COLO829 (cell line): ENCODE results near the gene CD69.

Experiments
- DNase-seq: peaks from one replicate; pipeline ENCODE4 v3.0.0; 2012; ENCODE audit warnings: low spot score

CD69 gene

DNA sequence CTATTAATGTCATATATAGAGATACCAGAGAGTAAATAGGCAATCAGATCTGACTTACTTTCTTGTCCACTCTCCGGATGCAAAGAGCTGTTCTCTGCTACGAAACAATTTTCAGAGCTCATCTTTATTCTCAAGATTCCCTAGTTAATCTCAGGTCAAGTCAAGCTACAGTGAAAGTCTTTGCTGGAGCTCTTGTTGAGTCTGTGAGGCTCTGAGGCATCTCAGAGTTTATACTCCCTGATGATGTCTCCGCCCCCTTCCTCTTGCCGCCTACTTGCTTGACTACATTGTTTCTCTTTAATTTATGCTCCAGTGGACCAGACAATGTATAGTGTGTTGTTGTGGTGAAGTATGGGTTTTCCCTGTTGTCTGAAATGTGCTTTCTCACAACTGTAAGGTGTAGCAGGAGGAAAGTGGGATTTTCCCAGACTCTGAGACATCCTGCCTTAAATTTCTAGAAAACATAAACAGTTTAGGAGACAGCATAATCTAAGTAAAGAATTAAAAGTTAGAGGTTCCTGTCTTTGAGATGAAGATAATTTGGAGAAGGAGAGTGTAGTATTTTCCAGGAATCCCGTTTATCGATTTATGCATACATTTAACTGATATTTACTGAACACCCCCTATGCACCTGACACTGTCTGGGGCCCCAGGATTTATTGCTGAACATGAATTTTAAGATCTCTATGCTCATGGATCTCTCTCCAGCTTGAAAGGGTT, at the start of gene CD69:
Gene CD69 (minus strand): TSS at position 203 of the 720 bp plus-strand sequence. CDS start 81 bp downstream, at position 122.
- DNase-seq: no peak

GRCh38 chr12:9809866-9810265, 49.2 kb upstream of the CD69 start:
- DNase-seq: no peak

DNA sequence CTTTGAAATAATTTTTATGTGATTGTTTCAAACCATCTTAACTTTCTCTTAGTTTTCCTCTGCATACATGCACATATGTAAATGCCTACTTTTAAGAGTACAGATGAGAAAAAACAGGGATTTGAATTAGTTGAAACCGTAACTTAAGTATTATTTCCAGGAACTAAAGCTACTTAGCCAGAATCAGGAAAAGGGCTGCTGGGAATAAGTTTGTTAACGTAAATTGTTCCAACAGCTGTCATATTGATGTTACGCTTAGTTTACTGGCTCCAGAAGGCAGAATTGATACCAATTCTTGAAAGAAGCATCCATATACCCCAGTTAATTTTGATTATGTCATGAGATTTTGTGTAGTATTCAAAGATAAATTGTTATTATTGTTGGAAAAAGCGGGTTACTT, 48.6 kb upstream of the CD69 start:
- DNase-seq: no peak

DNA sequence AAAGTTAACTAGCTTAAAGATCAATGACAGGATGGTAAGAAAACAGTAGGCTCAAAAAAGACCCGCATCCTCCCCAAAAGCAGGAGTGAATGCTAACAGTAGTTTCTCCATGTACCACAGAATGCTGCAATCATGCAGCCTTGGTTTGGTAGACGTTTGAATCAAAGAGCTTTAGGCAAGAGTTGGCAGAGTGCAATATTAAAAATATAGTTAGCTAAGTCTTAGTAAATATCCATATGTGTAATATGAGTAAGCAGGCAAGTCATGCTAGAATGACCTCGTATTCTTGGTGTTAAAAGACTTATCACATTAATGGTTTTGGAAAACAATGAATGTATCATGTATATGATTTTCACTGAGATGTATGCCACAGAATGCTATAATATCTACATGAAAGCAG, 47.8 kb upstream of the CD69 start:
- DNase-seq: no peak

DNA sequence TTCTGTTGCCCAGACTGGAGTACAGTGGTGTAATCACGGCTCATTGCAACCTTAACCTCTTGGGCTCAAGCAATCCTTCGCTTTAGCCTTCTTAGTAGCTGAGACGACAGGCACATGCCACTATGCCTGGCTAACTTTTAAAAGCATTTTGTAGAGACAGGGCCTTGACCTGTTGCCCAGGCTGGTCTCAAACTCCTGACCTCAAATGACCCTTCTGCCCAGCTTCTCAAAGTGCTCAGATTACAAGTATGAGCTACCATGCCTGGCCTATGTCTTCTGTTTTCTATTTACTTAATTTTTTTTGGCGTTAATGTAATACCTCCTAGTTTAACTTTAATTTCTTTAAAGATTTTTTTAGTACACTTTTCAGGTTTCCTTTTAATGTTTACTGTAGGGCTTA, 46.0 kb upstream of the CD69 start:
- no peak for DNase-seq

- DNase-seq: no peak
These were observed 45.2 kb upstream of the CD69 start for GRCh38 chr12:9805883-9806282.

GRCh38 chr12:9799961-9800360, 39.3 kb upstream of the CD69 start:
- no peak for DNase-seq

DNA sequence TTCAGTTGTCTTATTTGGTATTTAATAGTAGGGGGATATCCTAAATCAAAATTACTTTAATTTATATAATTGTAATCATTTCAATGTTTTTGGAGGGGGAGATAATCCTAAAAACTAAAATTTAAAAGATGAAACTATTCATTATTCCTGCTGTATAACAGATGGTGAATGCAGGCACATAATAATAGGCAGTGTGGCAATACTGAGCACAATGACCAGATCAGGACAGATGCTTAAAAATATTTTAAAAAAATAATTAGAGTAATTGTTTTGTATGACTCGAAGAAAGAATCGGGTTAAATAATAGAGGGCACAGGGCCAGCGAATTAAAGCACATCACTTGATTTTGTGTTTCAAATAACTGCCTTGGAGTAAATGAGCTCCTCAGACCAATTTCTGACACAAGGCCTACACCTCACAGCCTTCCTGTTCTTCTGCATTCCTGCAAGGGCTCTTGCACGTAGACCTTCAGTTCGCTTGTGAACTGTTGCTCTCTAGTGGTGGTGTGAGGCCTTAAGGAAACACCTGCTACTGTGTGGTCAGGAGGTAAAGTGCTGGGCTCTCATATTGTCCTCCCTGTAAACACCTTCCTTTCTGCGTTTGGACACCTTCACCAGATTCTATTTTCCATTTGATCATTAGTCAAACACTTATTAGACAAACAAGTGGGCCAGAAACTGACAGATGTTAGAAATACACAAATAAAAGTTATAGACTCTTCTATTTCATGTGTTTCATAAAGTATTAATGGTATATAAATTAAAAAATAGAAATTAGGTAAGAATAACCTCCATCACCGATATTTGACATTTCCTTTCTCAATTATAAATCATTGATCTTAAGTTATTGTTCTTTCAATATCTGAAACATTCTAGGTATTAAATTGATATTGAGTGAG, 37.3 kb upstream of the CD69 start:
- no peak for DNase-seq

GRCh38 chr12:9796971-9797370, 36.3 kb upstream of the CD69 start:
- DNase-seq: no peak

- DNase-seq: no peak
These were observed 35.6 kb upstream of the CD69 start for GRCh38 chr12:9796346-9796745.

GRCh38 chr12:9795945-9796344, 35.2 kb upstream of the CD69 start:
- no peak for DNase-seq

DNA sequence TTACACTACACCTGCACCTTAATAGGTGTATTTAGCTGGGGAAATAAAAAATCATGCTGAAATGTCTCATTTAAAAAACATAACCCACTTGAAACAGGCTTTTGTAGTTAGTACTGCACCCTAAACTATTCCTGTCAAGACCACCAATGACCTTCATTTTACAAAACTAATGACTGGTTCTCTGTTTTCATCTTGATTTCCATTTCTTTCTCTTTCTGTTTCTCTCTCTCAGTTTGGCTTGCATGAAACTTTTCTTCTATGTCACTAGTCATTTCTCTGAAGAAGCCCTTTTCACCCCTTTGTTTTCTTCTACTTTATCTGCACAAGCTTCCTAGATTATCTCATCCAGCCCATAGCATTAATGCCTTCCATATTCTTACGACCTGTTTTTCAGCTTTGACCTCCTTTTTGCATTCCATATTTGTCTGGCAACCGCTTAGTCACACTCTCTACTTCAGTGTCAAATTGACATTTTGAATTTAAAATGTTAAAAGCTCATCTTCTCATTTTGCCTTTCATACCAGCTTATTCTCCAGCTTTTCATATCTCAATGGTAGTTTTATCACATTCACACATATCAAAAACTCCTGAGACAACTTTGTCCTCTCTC, 33.9 kb upstream of the CD69 start:
- no peak for DNase-seq

DNA sequence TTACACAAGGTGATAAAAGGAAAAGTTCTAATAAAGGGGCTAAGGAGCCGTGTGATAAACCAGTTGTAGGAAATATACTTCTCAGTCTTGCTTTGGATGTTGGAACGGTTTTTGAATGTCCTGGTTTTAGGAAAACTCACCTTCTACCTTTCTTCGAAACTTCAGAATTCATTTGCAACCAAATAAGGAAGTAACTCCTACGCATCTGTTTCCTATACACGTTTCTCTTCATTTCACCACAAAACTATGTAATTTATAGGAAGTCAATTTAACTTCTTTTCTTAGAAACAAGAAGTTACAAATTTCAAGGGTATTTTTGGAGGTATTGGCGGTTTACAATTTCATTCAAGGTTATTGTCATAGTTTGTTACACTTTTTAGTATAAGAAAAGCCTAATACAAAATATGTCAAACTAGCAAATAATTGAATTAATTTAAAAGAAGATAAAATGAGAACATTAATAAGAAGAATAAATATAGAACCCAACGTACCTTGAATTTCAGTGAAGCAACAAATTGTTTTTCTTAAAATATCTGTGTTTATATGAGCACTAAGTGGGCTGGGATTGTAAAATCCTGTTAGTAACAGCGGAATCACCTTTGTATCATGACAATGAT, 33.2 kb upstream of the CD69 start:
- no peak for DNase-seq

GRCh38 chr12:9792961-9793617, 32.4 kb upstream of the CD69 start:
- DNase-seq: no peak

GRCh38 chr12:9792185-9792900, 31.6 kb upstream of the CD69 start:
- DNase-seq: no peak

- DNase-seq: no peak
These were observed 26.3 kb upstream of the CD69 start for GRCh38 chr12:9786726-9787717.

DNA sequence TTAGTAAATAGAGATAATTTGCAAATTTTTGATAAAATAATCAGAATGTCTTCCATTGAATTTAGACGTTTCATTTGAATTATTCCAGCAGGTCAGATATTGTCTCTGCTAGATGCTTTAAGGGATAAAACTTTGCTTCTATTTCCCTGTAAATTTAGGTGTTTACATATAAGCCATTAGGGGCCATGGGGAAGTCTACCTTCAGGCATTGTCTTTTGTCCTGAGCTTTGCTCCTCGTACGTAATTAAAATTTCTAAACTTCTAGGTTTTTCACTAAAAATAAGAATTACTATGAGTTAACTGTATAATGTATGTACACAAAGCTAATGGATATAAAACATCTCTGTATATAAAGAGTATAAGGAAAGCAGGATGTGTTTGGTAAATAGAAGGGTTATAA, 24.1 kb upstream of the CD69 start:
- DNase-seq: no peak

GRCh38 chr12:9784326-9784725, 23.6 kb upstream of the CD69 start:
- no peak for DNase-seq

GRCh38 chr12:9782547-9783382, 22.1 kb upstream of the CD69 start:
- no peak for DNase-seq
